K562 (cell line): ENCODE data around the gene MRPL52.

Experiments used
- ARHGAP35 ChIP-seq: fragments of 450-650 bp; IDR thresholded peaks from 2 replicates; pipeline ENCODE4 v1.6.1; 2018; ENCODE audit not compliant: partially characterized antibody
- ETS2 ChIP-seq: IDR thresholded peaks from 2 replicates; pipeline ENCODE4 v1.6.1; 2016; ENCODE audit warnings: borderline replicate concordance, missing genetic modification characterization, mild to moderate bottlenecking, moderate library complexity, missing compliant biosample characterization; ENCODE audit not compliant: poor library complexity, severe bottlenecking
- GABPA ChIP-seq: fragments of 200-800 bp; sonication (Bioruptor generic); conservative IDR thresholded peaks from 2 replicates; pipeline ENCODE4 v1.6.1; 2016; ENCODE audit warnings: low read depth, missing genetic modification characterization, missing compliant biosample characterization
- JUND ChIP-seq, 2 experiments: IDR thresholded peaks; 2 replicates in 1 of 2; 3 replicates in 1 of 2; pipeline ENCODE4 v1.6.1; 2011; ENCODE audit warnings: borderline replicate concordance in 2 of 2, low read depth in 2 of 2, low read length in 2 of 2, improper control_type of control experiment in 1 of 2, missing biosample characterization in 1 of 2, missing genetic modification characterization in 1 of 2, missing genetic modification reagents in 1 of 2
- MTA2 ChIP-seq: fragments of 450-650 bp; IDR thresholded peaks from 2 replicates; pipeline ENCODE4 v1.6.1; 2016; ENCODE audit warnings: low read depth
- NBN ChIP-seq: fragments of 450-650 bp; IDR thresholded peaks from 2 replicates; pipeline ENCODE4 v1.6.1; 2016; ENCODE audit warnings: low read depth, mild to moderate bottlenecking
- PHB2 ChIP-seq: fragments of 450-650 bp; IDR thresholded peaks from 2 replicates; pipeline ENCODE4 v1.6.1; 2017; ENCODE audit warnings: low read depth
- POLR2A ChIP-seq: fragments of 450-650 bp; conservative IDR thresholded peaks from 2 replicates; pipeline ENCODE4 v1.6.1; 2016
- ZFP30 ChIP-seq: fragments of 250-450 bp; sonication (Bioruptor Pico); IDR thresholded peaks from 2 replicates; pipeline ENCODE4 v1.8.0; 2022; ENCODE audit warnings: moderate library complexity, mild to moderate bottlenecking, inconsistent platforms, borderline replicate concordance
- ZNF174 ChIP-seq: fragments of 250-450 bp; sonication (Bioruptor Pico); IDR thresholded peaks from 2 replicates; pipeline ENCODE4 v1.4.0; 2020; ENCODE audit warnings: mild to moderate bottlenecking
- TF ChIP-seq, protein P1 (sequence below), 3 experiments: IDR thresholded peaks in 2 of 3; conservative IDR thresholded peaks in 1 of 3; 2 replicates each; pipeline ENCODE4 v1.5.1; 2011 to 2012; ENCODE audit warnings: low read length in 3 of 3, mild to moderate bottlenecking in 3 of 3, control low read depth in 2 of 3, improper control_type of control experiment in 1 of 3, inconsistent platforms in 1 of 3, low read depth in 1 of 3, mixed read lengths in 1 of 3, moderate library complexity in 1 of 3; ENCODE audit not compliant: insufficient read depth in 2 of 3

DNA sequence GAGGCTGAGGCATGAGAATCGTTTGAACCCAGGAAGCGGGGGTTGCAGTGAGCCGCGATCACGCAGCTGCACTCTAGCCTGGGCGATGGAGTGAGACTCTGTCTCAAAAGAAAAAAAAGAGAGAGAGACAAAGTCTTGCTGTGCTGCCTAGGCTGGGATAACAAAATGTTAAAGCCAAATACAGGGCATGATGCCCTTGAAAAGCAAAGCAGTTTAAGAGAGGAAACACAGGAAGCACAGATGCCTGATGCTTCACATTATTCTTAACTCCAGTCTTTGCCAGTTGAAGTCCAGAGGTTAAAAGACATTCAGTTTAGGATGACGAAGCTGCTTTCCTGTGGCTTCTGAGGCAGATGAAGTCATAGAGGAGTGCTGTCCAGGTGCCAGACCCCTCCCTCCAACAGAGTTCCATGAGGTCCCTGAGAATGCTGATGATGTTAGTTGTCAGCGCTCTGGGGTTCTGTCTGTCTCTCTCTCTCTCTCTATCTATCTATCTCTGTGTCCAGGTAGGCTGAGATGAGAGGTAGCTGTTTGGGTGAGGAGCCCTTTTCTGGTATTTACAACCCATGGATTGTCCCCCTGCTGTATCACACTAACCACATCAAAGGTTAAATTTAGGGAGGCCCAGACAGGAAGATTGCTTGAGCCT is 4.9 kb upstream of the MRPL52 start:
- no peak for TF ChIP-seq MTA2
- TF ChIP-seq NBN: no peak
- TF ChIP-seq ZNF174 (CRISPR knock-in tag): no peak
- TF ChIP-seq ETS2 (tag): no peak
- no peak for TF ChIP-seq ARHGAP35
- no peak; the same call in 1 of the 2 replicates for TF ChIP-seq POLR2A
- TF ChIP-seq JUND (IDR thresholded peaks at IDR 0.05; ENCODE audit: borderline replicate concordance, low read depth, low read length): peak; percentile 85
- TF ChIP-seq JUND (tag; IDR thresholded peaks at IDR 0.05; ENCODE audit: borderline replicate concordance, low read depth, low read length): peak; percentile 92; the same call in 2 of the 3 replicates
- TF ChIP-seq GABPA (tag): no peak
- TF ChIP-seq, protein P1, sequence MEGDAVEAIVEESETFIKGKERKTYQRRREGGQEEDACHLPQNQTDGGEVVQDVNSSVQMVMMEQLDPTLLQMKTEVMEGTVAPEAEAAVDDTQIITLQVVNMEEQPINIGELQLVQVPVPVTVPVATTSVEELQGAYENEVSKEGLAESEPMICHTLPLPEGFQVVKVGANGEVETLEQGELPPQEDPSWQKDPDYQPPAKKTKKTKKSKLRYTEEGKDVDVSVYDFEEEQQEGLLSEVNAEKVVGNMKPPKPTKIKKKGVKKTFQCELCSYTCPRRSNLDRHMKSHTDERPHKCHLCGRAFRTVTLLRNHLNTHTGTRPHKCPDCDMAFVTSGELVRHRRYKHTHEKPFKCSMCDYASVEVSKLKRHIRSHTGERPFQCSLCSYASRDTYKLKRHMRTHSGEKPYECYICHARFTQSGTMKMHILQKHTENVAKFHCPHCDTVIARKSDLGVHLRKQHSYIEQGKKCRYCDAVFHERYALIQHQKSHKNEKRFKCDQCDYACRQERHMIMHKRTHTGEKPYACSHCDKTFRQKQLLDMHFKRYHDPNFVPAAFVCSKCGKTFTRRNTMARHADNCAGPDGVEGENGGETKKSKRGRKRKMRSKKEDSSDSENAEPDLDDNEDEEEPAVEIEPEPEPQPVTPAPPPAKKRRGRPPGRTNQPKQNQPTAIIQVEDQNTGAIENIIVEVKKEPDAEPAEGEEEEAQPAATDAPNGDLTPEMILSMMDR (IDR thresholded peaks at IDR 0.05 in 2 of 3, conservative IDR thresholded peaks at IDR 0.05 in 1 of 3; ENCODE audit: insufficient read depth in 2 of 3, low read depth in 1 of 3, low read length in 3 of 3): no peak
- TF ChIP-seq ZFP30 (CRISPR knock-in tag): no peak
- TF ChIP-seq PHB2: no peak
